Brain microvascular endothelial cell (primary cell): ENCODE measurements around the gene TSR3.

Experiments
- DNase-seq: peaks from one replicate; pipeline ENCODE4 v3.0.0-alpha.2; 2020
- H3K27ac ChIP-seq: fragments of 250-450 bp; sonication (Bioruptor Pico); 2 replicates; pipeline ENCODE4 v1.5.1; 2020; ENCODE audit warnings: mild to moderate bottlenecking, moderate library complexity
- H3K27me3 ChIP-seq: fragments of 250-450 bp; sonication (Bioruptor Pico); replicated peaks from 2 replicates; pipeline ENCODE4 v1.5.1; 2020; ENCODE audit warnings: mild to moderate bottlenecking
- H3K36me3 ChIP-seq: fragments of 250-450 bp; sonication (Bioruptor Pico); replicated peaks from 2 replicates; pipeline ENCODE4 v1.5.1; 2020; ENCODE audit warnings: mild to moderate bottlenecking
- H3K4me3 ChIP-seq: 2 replicates; pipeline ENCODE4 v1.5.1; 2011; ENCODE audit warnings: low read depth, mild to moderate bottlenecking, control low read depth, low read length, moderate library complexity
- CTCF ChIP-seq: IDR thresholded peaks from 2 replicates; pipeline ENCODE4 v1.5.1; 2011; ENCODE audit warnings: low read depth, mild to moderate bottlenecking, moderate library complexity, low read length, control low read depth, inconsistent platforms; ENCODE audit errors: missing control alignments
- in situ Hi-C: cut with HindIII; loops from 2 replicates; pipeline ENCODE4 v1.10.0; 2017; ENCODE audit warnings: low sequenced_read_pairs, low pct_ligation_motif_present

The TSR3 gene

GRCh38 chr16:1375298-1375640, 23.6 kb upstream of the TSR3 start:
- no peak overlapping the region for H3K27ac ChIP-seq
- no peak for DNase-seq
- no peak overlapping the region for H3K4me3 ChIP-seq
- no peaks in the 10 kb centered on the region for H3K27me3 ChIP-seq
- H3K36me3 ChIP-seq = no peaks in the 10 kb centered on the region
- no peak for TF ChIP-seq CTCF
- in situ Hi-C loops = no loop called here

- H3K27me3 ChIP-seq = no peaks in the 10 kb centered on the region
- H3K36me3 ChIP-seq = peaks cover 3% of the 10 kb centered on the region
- in situ Hi-C loops = no loop called here
- no peak overlapping the region for H3K27ac ChIP-seq
- DNase-seq = no peak
- no peak for TF ChIP-seq CTCF
- H3K4me3 ChIP-seq = no peak overlapping the region
Observed at GRCh38 chr16:1374418-1375297, 23.0 kb upstream of the TSR3 start.

- no peak for TF ChIP-seq CTCF
- Histone ChIP-seq H3K27ac (no peak overlapping the region), H3K4me3 (no peak overlapping the region), H3K27me3 (no peaks in the 10 kb centered on the region), H3K36me3 (peaks cover 4% of the 10 kb centered on the region)
- no peak for DNase-seq
- in situ Hi-C loops = no loop called here
Observed at GRCh38 chr16:1372292-1372950, 20.7 kb upstream of the TSR3 start.

- Histone ChIP-seq H3K36me3 (peaks cover 6% of the 10 kb centered on the region), H3K27me3 (no peaks in the 10 kb centered on the region), H3K27ac (no peak overlapping the region), H3K4me3 (no peak overlapping the region)
- no peak for DNase-seq
- no peak for TF ChIP-seq CTCF
- in situ Hi-C loops = no loop called here
Observed at GRCh38 chr16:1371054-1371978, 19.6 kb upstream of the TSR3 start.

- Histone ChIP-seq H3K4me3 (no peak overlapping the region), H3K27ac (no peak overlapping the region), H3K27me3 (no peaks in the 10 kb centered on the region), H3K36me3 (peaks cover 35% of the 10 kb centered on the region)
- in situ Hi-C loops = no loop called here
- DNase-seq = no peak
- no peak for TF ChIP-seq CTCF
Observed at GRCh38 chr16:1367486-1368174, 16.0 kb upstream of the TSR3 start.
